GM21723 (cell line): ENCODE results near the gene UBE2J1.
"Not testable (repeated sequence)": the region's sequence is repeated elsewhere in the genome, so short reads cannot be mapped to it uniquely, and the experiment has no call there.

Experiments
- ATAC-seq: cut with Tn5 transposase; IDR thresholded peaks from one replicate; pipeline ENCODE4 v1.9.1; 2021; ENCODE audit warnings: mild to moderate bottlenecking, moderate library complexity; ENCODE audit not compliant: unreplicated experiment

UBE2J1 gene

DNA sequence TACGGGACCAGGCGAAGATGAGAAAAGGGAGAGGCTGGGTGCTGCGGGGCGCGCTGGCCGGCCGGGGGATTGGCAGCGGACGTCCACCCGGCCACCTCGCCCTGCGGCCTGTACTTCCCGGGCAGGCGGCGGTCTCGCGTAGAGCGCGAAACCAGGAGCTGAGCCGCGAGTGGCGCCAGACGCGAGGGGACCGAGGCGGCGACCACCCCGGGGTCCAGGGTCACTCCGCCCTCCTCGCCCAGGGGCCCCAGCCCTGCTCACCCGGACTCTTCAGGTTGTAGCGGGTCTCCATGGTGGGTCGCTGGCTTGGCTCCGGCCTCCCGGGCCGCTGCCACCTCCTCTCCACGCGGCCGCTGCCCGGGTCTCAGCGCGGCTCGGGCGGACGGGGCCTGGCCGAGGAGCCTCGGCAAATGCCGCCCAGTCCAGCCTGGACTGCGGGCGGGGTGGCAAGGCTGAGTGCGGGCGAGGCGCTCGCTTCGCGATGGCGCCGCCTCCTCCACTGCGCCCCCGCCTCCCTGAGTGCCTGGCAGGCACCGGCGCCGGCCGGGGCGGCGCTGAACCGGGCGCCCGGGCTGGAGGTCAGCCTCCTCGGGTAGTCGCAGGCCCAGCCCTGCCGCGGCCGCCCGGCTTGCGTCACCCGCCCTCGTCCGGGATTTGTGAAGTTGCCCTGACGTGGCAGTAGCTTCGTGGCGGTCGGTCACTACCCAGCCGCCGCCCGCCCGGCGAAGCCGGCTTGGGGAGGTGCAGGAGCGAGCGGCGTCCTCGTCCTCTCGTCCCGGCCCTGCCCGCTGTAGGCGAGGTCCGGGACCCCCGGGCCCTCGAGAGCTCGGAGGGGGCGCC lies at the start of gene UBE2J1:
Gene UBE2J1 (minus strand): TSS at position 445 of the 840 bp plus-strand sequence. CDS start 153 bp downstream, at position 292.
- ATAC-seq, result peak; percentile 60

DNA sequence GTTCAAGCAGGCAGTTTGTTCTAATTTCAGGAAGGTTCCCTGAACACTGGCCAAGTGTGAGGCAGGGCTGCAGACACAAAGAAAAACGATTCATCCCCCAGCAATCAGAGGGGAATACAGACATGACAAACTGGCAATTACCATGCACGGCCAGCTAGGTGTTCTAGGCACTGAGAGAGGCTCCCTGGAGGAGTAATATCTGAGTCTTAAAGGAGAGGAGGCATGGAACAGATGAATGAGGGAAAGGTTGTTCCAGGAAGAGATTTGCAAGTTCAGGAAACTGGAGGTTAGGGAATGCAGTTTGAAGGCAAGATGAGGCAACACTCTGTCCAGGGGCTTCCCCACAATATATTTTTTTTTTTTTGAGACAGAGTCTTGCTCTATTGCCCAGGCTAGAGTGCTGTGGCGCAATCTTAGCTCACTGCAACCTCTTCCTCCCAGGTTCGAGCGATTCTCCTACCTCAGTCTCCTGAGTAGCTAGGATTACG lies 48.4 kb upstream of the UBE2J1 start:
- ATAC-seq, result no peak

DNA sequence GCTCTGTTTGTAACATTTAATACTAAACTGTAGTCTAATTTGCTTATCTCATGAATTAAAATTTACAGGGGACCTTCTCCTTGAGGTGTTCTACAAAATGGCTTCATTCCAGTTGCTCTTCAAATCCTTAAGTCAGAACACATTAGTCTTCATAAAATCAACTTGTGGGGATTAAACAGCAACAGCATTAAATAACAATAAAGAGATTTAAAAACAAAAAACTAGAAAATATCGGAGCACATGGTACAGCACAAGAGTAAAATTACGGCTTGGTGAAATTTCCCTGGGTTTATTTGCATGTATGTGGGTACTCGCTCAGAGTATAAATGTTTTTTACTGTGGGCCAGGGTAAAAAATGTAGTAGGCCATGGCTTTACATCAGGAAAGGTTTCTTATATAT lies 47.5 kb upstream of the UBE2J1 start:
- no peak for ATAC-seq

DNA sequence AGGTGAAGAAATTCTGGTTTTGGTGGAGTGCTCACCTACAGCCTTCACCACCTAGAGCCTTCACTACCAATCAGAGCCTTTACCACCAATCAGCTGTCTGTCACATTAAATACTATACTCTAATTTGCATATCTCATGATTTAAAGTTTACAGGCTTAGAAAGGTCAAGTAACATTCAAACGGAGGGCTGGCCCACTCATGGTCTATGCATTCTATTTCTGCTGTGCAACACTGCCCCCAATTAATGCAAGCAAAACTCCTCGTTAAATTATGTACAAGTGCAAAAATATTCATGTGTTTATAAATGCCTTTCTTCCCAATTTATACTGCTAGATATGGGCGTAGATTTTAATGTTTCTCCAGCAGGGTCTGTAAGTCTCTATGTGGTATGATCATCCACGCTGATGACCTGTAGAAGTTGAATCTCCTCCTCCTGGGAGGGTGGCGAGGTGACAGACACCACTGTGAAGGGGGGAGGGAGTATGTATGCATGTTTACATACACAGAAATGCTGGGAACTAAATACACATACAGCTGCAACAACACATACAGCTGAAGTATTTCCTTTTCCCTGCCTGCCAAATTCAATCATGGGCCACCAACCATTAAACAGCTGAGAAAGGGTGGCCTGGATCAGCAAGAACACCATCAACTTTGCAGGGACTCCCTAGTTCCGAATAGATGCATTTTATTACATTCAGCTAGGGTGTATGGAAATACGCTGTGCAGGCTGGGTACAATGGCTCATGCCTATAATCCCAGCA lies 46.4 kb upstream of the UBE2J1 start:
- no peak for ATAC-seq

DNA sequence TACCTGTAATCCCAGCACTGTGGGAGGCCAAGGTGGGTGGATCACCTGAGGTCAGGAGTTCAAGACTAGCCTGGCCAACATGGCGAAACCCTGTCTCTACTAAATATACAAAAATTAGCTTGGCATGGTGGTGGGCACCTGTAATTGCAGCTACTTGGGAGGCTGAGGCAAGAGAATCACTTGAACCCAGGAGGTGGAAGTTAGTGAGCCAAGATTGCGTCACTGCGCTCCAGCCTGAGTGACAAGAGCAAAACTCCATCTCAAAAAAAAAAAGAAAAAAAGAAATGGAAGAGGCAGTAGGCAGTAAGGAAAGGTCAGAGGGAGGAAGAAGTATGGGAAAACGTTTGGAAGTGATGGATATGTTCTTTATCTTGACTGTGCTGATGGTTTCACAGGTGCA lies 45.4 kb upstream of the UBE2J1 start:
- ATAC-seq, result not testable (repeated sequence)

DNA sequence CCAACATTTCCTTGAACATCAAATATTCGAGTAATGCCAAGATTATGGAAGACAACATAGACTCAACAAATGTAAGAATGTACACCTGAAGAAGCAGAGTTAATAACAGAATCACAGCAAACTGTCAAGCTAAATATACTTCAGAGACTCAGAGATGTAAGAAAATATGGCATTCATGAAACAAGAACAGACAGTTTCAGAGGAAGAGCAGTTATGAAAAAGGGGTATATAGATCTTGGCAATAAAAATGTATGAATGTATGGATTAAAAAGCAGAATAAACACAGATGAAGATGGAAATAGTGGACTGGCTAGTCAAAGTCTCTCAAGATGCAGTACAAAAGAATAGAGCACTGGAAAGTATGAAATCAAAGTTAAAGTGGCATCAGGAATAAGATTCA lies 41.1 kb upstream of the UBE2J1 start:
- no peak for ATAC-seq

DNA sequence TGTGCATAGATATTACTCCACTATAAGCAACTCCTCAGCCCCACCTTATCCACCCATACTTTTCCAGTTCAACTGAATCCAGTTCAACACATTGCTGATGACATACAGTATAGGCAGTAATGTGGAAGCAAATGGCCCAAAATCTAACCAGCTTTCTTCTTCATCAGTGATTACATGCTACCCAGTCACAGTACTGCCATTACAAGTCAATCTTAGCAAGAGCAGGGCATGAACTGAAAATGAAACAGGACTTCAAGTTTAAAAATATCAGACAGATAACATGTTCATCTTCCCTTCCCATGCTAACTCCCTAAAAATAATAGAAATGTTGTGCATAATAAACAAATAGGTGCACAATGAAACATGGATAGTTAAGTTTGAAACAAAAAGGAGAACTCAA lies 40.3 kb upstream of the UBE2J1 start:
- ATAC-seq, result peak; percentile 60

- ATAC-seq, result no peak
Observed at GRCh38 chr6:89388846-89389245, 36.3 kb upstream of the UBE2J1 start.

GRCh38 chr6:89387516-89388201 lies 35.1 kb upstream of the UBE2J1 start:
- peak; percentile 96 for ATAC-seq

DNA sequence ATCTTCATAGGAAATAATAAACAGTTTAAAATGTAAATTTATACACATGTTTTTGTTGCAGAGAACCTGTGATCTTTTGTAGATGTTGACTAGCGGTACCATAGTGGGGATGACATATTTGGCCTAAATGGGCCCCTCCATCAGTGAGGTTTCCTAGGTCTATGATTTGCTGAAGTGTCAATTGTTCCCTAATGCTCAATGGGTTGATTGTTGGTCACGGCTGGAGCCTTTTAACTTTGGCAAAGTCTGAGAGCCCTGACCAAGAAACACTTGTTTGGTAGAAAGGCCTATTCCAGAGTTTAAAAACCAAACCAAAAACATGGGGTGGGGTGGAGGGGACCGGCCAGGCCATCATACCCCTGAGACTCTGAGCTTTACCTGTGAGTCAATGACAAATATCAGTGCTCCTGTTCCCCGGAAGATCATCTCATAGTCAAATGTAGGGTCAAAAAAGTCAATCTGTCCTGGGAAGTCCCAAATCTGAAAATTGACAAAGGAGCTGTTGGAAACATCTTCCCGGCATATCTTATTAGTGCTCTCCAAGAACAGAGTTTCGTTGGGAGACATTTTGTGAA lies 34.5 kb upstream of the UBE2J1 start:
- peak; percentile 19 for ATAC-seq

- ATAC-seq, result no peak
Observed at GRCh38 chr6:89385846-89386245, 33.3 kb upstream of the UBE2J1 start.

GRCh38 chr6:89385156-89385667 lies 32.7 kb upstream of the UBE2J1 start:
- no peak for ATAC-seq

DNA sequence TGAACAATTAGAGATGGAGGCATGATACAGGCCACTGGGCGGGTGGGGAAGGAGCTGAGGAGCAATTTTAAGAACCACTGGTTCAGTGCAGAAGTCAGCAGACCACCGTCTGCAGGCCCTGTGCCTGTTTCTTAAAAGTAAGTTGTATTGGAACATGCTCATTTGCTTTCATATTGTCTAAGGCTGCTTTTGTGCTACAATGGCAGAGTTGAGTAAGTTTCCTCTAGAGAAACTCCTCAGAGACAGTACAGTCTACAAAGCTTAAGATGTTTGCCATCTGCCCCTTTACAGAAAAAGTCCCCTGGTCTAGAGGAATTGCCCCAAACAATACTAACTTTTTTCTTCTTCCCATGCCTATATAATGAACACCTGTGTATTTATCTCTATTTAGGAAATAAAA lies 28.5 kb upstream of the UBE2J1 start:
- ATAC-seq, result no peak

- no peak for ATAC-seq
Observed at GRCh38 chr6:89379281-89379680, 26.8 kb upstream of the UBE2J1 start.

GRCh38 chr6:89378628-89379027 lies 26.1 kb upstream of the UBE2J1 start:
- ATAC-seq, result no peak

- peak; percentile 65 for ATAC-seq
Observed at GRCh38 chr6:89375427-89376267, 23.1 kb upstream of the UBE2J1 start.

- ATAC-seq, result peak; percentile 63
Observed at GRCh38 chr6:89372506-89372901, 20.0 kb upstream of the UBE2J1 start.

- ATAC-seq, result peak; percentile 75
Observed at GRCh38 chr6:89371849-89372505, 19.5 kb upstream of the UBE2J1 start.

DNA sequence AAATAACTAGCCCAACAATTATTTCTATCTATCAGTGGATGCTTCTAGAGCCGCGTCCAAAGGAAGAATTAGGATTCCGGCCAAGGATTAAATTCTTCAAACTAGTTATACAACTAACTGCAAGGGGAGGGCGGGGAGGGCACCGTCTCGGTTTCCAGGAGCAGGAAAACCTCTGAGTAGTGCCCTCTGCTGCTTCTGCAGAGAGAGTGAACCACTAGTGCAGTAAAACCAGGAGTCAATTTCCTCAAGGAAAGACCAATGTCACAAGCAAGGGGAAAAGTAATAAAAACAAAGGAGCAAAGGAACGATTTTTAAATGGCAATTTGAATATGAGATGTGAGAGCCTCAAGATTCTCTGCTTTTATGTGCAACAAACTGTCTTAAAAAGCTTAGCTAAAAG lies 16.5 kb upstream of the UBE2J1 start:
- no peak for ATAC-seq
